K562 treated with DMSO at 1 percent for 4 hours (cell line): Measurements from ENCODE around the gene USP43. TPM values are rescaled to one million over a fixed set of nuclear protein-coding genes. Genes with fewer than 3 reads are reported as not detected.

Source experiments
- total RNA-seq: library from RNA; unstranded; fragments of 300-600 nt; gene quantifications from 2 replicates; pipeline ENCODE4 v1.2.3, GENCODE V29; 2022; ENCODE audit not compliant: insufficient read depth

USP43 gene, protein sequence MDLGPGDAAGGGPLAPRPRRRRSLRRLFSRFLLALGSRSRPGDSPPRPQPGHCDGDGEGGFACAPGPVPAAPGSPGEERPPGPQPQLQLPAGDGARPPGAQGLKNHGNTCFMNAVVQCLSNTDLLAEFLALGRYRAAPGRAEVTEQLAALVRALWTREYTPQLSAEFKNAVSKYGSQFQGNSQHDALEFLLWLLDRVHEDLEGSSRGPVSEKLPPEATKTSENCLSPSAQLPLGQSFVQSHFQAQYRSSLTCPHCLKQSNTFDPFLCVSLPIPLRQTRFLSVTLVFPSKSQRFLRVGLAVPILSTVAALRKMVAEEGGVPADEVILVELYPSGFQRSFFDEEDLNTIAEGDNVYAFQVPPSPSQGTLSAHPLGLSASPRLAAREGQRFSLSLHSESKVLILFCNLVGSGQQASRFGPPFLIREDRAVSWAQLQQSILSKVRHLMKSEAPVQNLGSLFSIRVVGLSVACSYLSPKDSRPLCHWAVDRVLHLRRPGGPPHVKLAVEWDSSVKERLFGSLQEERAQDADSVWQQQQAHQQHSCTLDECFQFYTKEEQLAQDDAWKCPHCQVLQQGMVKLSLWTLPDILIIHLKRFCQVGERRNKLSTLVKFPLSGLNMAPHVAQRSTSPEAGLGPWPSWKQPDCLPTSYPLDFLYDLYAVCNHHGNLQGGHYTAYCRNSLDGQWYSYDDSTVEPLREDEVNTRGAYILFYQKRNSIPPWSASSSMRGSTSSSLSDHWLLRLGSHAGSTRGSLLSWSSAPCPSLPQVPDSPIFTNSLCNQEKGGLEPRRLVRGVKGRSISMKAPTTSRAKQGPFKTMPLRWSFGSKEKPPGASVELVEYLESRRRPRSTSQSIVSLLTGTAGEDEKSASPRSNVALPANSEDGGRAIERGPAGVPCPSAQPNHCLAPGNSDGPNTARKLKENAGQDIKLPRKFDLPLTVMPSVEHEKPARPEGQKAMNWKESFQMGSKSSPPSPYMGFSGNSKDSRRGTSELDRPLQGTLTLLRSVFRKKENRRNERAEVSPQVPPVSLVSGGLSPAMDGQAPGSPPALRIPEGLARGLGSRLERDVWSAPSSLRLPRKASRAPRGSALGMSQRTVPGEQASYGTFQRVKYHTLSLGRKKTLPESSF
- total RNA-seq: not detected in 2 replicates

DNA sequence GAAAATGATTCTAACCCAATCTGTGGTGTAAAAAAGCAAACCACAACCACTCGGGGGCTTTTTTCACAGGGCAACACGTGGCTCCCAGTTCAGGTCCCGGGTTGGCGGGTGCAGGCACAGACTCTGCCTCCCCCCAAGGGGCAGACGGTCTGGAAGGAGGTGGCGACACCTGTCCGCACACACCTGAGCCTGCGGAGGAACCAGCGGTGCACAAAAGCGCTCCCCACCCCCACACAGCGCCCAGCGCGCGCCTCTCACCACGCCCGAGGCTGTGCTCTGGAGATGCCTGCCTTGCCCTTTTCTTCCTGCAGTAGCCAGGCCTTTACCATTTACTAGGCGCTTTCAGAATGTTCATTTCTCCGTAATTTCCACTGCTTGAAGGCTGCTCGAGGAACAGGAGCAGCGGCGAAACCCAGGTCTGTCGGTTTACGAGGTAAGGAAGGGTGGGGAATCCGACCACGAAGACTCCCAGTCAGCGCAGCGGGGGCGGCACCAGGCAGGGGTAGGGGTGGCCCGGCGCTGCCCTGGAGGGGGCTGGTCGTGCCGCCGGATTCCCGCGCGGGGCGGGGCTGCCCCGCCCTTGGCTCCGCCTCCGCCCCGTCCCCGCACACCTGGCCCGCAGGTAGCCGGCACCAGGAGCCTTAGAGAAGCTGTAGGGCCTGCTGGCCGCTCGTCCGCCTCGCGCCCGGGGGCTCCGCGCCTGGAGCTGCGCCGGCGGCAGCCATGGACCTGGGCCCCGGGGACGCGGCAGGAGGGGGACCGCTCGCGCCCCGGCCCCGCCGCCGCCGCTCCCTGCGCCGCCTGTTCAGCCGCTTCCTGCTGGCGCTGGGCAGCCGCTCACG is at the start of gene USP43:
Gene USP43 (plus strand): TSS at position 608 of the 842 bp plus-strand sequence. CDS start 116 bp downstream, at position 724.

Other genes starting within 250 kb of the USP43 start
- 8.0 and 25.7 TPM in 2 replicates for gene STX8, start 69.7 kb upstream of the USP43 start, total RNA-seq
- not detected in 2 replicates for gene CFAP52, start 68.9 kb upstream of the USP43 start, total RNA-seq
- not detected in 2 replicates for gene DHRS7C, start 146.1 kb downstream of the USP43 start, total RNA-seq
- gene GSG1L2, start 176.6 kb downstream of the USP43 start, total RNA-seq: not detected in 2 replicates
- gene GLP2R, start 180.4 kb downstream of the USP43 start, total RNA-seq: not detected in 2 replicates